ENCODE measurements around the gene MKI67.

Gene MKI67

GRCh38 chr10:128125944-128126764, at the start of gene MKI67:
MKI67 (minus strand) TSS chr10:128126423; CDS start chr10:128125667, 756 bp downstream.
- DNase-seq (ENCODE audit: extremely low read depth, insufficient read length), result peak; percentile 92
- Histone ChIP-seq H3K4me3 (replicated peaks; ENCODE audit: low read depth, low read length) (peak within 1 kb of the TSS; percentile 92), H3K36me3 (ENCODE audit: control insufficient read depth, insufficient read depth, low read length) (no peaks in the 10 kb centered on the region; the same call in 1 of the 2 replicates), H3K27me3 (replicated peaks; ENCODE audit: control insufficient read depth, insufficient read depth, low read length) (no peaks in the 10 kb centered on the region)
- TF ChIP-seq CTCF (IDR thresholded peaks at IDR 0.05; ENCODE audit: insufficient read depth, low read length, poor library complexity, severe bottlenecking), result no peak

- Histone ChIP-seq H3K36me3 (ENCODE audit: control insufficient read depth, insufficient read depth, low read length) (no peaks in the 10 kb centered on the region), H3K27me3 (replicated peaks; ENCODE audit: control insufficient read depth, insufficient read depth, low read length) (no peaks in the 10 kb centered on the region)
Observed at GRCh38 chr10:128174581-128175559, 48.6 kb upstream of the MKI67 start.

GRCh38 chr10:128173386-128173785, 47.2 kb upstream of the MKI67 start:
- H3K27me3 ChIP-seq (replicated peaks; ENCODE audit: control insufficient read depth, insufficient read depth, low read length), result no peaks in the 10 kb centered on the region
- DNase-seq (ENCODE audit: extremely low read depth, insufficient read length), result no peak
- no peaks in the 10 kb centered on the region for H3K36me3 ChIP-seq (ENCODE audit: control insufficient read depth, insufficient read depth, low read length)
- no peak overlapping the region for H3K4me3 ChIP-seq (replicated peaks; ENCODE audit: low read depth, low read length)
- TF ChIP-seq CTCF (IDR thresholded peaks at IDR 0.05; ENCODE audit: insufficient read depth, low read length, poor library complexity, severe bottlenecking), result no peak

More at GRCh38 chr10:128174581-128175559, 48.6 kb upstream of the MKI67 start:
- no peak for TF ChIP-seq CTCF (IDR thresholded peaks at IDR 0.05; ENCODE audit: insufficient read depth, low read length, poor library complexity, severe bottlenecking)
- DNase-seq (ENCODE audit: extremely low read depth, insufficient read length), result no peak
- H3K4me3 ChIP-seq (replicated peaks; ENCODE audit: low read depth, low read length), result no peak overlapping the region

GRCh38 chr10:128172756-128173155, 46.5 kb upstream of the MKI67 start:
- DNase-seq (ENCODE audit: extremely low read depth, insufficient read length), result no peak
- H3K4me3 ChIP-seq (replicated peaks; ENCODE audit: low read depth, low read length), result no peak overlapping the region
- H3K27me3 ChIP-seq (replicated peaks; ENCODE audit: control insufficient read depth, insufficient read depth, low read length), result no peaks in the 10 kb centered on the region
- no peaks in the 10 kb centered on the region for H3K36me3 ChIP-seq (ENCODE audit: control insufficient read depth, insufficient read depth, low read length)
- no peak for TF ChIP-seq CTCF (IDR thresholded peaks at IDR 0.05; ENCODE audit: insufficient read depth, low read length, poor library complexity, severe bottlenecking)

- no peak overlapping the region for H3K4me3 ChIP-seq (replicated peaks; ENCODE audit: low read depth, low read length)
- no peaks in the 10 kb centered on the region for H3K27me3 ChIP-seq (replicated peaks; ENCODE audit: control insufficient read depth, insufficient read depth, low read length)
- H3K36me3 ChIP-seq (ENCODE audit: control insufficient read depth, insufficient read depth, low read length), result no peaks in the 10 kb centered on the region
- DNase-seq (ENCODE audit: extremely low read depth, insufficient read length), result no peak
- no peak for TF ChIP-seq CTCF (IDR thresholded peaks at IDR 0.05; ENCODE audit: insufficient read depth, low read length, poor library complexity, severe bottlenecking)
Observed at GRCh38 chr10:128169811-128170379, 43.7 kb upstream of the MKI67 start.
